Measurements from ENCODE around the gene MAPK1.
A peak's percentile ranks its signal among the peaks of the same experiment; 100 is the strongest.
"Not testable (repeated sequence)": the region's sequence is repeated elsewhere in the genome, so short reads cannot be mapped to it uniquely, and the experiment has no call there.

The MAPK1 gene

DNA sequence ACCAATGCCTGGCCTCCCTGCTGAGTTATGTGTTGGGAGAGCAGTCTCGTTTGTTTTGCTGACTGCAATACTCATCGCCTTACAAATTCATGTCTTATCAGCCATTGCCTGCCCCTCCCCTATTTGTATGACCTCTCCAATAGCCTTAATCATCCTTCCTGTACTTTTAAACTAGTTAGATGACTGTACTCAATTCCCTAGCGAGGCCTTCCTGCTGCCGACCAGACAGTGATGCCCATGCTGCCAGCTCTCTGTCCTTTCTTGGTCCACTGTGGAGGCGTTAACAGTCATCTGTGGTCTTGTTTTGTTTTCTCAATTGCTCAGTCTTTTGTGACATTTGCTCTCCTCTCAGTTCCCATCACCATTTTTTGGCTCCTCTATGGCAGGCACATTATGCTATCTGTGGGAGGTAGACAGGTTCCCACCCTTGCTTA, 111.6 kb downstream of the MAPK1 start:
- no peak for DNase-seq (ENCODE audit: low read depth, low spot score)

DNA sequence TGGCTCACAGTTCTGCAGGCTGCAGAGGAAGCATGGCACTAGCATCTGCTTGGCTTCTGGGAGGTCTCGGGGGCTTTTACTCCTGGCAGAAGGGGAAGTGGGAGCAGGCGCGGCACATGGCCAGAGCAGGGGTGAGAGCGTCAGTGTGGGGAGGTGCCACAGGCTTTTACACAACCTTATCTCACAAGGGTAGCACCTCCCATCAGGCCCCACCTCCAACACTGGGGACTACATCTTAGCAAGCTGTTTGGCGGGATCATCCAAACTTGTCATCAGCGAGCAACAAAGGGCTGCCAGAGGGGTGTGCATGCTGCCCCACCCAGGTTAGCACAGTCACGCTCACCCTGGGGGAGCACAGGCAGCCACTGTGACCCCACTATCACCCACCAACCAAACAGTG, 112.9 kb downstream of the MAPK1 start:
- DNase-seq (ENCODE audit: low read depth, low spot score) = no peak

DNA sequence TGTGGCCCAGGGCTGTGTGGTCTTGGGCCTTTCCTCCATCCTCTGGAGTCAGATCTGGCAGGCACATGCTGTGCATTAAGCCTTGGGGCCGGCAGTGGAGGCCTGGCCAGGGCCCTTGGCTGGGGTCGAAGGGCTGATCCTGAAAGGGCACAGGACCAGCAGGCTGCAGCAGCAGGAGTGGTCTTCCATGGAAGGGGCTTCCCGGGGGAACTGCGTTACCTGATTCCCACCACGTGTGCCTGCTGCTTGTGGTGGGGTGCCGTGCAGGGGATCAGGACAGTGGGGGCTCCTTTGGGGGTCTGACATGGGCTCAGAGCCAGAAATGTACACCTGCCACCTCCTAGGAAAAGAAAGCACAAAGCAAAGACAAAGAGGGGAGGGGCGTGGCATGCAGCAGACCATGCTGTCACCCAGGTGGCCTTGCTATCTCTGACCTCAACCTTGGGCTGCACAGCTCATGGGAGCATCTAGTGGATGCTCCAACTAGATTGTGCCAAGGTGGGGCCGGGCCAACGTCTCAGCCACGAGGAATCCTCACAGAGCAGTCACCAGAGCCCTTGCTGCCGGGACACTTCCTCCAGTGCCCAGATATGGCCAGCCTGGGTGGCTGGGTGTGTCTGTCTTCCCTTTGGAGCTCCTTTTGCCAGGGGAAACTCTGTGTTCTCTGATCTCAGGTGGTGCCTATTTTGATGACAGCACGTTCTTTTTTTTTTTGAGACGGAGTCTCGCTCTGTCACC, 113.9 kb downstream of the MAPK1 start:
- DNase-seq (ENCODE audit: low read depth, low spot score) = no peak

DNA sequence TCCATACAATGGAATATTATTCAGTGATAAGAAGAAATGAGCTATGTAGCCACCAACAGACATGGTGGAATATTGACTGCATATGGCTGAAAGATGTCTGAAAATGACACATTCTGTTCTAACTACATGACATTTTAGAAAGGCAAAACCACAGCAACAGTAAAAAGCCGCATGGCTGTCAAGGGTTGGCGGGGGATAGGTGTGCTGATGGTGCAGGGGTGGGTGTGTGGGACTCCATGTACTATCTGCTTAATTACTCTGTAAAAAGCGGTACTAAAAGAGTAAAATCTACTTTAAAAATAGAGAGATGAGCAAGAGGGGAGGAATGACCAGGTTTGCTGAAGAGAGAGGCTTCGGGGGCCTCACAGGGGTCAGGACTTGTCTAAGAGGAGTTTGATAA, 115.2 kb downstream of the MAPK1 start:
- DNase-seq (ENCODE audit: low read depth, low spot score) = no peak

DNA sequence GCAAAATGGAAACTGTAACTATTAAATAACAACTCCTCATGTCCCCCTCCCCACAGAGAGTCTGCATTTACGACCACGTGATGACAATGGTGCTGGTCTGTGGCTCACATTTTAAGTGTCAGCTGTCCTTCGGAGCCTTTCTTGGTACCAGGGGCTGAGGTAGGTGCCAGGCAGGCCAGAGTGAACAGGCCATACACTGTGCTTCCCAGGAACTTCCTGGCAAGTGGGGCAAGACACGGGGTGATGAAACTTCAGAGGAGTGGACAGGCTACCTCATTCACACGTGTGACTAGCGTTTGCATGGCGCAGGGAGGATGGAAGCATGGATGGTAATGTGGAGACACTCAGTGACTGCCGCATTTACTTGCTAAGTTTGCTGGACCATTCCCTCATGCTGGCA, 121.5 kb downstream of the MAPK1 start:
- DNase-seq (ENCODE audit: low read depth, low spot score) = no peak

DNA sequence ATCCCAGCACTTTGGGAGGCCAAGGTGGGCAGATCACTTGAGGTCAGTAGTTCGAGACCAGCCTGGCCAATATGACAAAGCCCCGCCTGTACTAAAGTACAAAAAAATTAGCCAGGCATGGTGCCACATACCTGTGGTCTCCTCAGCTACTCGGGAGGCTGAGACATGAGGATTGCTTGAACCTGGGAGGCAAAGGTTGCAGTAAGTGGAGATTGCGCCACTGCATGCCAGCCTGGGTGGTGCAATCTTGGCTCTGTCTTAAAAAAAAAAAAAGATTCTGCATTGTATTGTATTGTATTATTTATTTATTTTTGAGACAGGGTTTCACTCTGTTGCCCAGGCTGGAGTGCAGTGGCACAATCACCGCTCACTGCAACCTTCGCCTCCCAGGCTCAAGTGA, 122.5 kb downstream of the MAPK1 start:
- DNase-seq (ENCODE audit: low read depth, low spot score) = not testable (repeated sequence)

DNA sequence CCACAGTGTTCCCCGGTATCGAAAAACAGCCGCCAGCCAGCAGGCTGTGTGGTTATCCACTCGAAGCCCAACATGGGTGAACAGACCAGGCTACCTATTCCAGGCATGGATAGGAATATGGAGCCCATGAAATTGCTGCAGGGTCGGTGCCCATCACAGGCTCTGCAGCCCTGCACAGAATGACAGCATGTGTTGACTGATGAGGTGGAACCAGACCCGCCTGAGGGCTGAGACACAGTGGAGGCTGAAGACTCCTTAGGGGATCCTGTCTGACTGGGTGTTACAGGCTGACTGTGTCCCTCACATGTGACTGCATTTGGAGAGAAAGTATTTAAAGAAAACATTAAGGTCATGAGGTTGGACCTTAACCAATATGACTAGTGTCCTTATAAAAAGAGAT, 125.7 kb downstream of the MAPK1 start:
- no peak for DNase-seq (ENCODE audit: low read depth, low spot score)

DNA sequence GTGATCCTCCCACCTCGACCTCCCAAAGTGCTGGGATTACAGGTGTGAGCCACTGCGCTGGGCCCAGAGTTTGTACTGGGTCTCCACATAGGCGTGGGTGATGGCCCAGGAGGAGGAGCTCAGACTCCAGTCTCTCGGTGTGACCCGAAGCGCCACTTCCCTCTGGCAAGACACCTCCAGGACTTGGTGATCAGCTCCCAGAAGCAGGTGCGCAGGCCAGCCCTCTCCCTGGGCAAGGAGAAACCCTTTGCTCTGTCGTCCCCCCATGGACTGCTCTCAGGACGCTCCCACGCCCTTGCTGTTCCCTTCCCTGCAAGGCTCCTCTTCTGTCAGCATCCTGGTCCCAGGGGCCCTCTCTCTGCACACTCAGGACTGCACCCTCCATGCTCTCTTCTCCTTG, 126.4 kb downstream of the MAPK1 start:
- no peak for DNase-seq (ENCODE audit: low read depth, low spot score)

DNA sequence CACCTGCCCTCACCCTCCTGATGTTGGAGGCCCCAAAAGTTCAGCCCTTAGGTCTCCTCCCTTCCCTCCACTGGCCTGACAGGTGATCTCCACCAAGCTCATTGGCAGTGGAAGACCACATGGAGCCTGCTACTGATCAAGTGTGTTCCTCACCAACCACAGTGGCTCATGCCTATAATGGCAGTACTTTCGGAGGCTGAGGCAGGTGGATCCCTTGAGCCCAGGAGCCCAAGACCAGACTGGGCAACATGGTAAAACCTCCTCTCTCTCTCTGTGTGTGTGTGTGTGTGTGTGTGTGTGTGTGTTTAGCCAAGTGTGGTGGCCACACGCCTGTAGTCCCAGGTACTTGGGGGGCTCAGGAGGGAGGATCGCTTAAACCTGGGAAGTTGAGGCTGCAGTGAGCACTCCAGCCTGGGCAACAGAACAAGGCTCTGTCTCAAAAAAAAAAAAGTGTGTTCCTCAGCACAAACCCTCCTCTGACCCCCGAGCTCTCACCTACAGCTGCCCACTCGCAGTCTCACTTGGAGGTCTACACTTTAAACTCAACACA, 127.5 kb downstream of the MAPK1 start:
- DNase-seq (ENCODE audit: low read depth, low spot score) = no peak

DNA sequence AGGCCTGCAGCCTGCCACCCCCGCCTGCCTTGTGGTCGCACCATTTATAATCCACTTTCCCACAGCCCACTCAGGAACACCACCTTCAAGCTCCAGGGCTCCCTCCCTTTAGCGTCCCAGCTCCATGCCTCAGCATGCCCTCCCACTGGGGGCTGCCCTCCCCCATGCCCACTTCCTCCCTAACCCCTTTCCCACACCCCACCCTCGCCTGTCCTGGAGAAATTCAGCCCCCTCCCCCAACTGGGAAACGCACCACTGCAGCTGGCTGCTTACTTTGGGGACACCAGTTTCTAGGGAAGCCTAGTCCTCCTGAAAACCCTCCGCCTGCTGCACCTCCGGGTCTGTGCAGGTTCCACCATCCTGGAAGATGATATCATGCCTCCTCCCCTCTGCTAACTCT, 128.5 kb downstream of the MAPK1 start:
- no peak for DNase-seq (ENCODE audit: low read depth, low spot score)

DNA sequence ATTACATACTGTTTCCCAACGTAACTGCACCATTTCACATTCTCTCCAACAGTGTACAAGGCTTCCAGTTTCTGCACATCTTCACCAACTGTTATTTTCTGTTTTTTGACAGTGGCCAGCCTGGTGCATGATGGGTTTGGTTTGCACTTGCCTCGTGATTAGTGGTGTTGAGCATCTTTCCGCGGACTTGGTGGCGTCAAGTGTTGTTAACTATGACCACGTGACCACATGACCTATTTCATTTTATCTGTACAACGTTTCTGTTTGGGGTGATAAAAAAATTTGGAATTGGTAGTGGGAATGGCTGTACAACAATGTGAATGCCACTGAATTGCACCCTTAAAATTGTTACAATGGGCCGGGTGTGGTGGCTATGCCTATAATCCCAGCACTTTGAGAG, 129.4 kb downstream of the MAPK1 start:
- DNase-seq (ENCODE audit: low read depth, low spot score) = no peak

DNA sequence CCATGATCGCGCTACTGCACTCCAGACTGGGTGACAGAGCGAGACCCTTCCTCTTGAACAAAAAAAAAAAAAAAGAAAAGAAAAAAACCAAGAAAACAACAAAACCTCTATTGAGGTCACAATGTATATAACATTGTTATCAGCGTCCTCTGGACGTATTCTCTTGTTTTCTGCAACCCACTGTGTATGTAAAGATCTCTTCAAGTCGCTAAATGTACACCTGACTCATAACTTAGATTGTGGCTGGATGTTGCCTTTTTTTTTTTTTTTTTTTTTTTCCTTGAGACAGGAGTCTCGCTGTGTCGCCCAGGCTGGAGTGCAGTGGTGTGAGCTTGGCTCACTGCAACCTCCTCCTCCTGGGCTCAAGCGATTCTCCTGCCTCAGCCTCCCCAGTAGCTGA, 130.5 kb downstream of the MAPK1 start:
- no peak for DNase-seq (ENCODE audit: low read depth, low spot score)

DNA sequence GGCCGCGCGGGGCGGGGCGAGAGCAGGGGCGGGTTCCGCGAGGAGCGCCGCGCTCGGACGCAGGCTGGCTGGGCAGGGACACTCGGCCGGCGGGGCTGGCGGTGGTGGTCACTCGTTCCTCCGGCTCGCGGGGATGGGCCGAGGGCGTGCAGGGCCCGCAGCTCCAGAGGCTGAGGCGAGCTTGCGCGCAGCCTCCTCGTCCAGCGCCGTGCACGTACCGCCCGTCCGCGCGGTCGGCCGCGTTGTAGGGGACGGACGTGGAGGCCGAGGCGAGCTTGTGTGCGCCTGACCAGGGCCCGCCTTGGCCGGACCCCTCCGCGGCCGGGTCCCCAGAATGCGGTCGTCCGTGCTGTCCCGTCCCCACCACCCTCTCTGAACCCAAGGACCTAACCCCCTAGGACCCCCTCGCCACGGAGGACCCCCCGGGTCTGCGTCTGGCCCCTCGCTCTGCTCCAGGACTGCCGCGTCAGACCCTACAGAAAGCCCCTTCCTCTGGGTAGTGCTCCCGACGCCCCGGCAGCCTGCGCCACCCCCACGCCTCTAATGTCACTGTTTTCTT, 131.3 kb downstream of the MAPK1 start:
- DNase-seq (ENCODE audit: low read depth, low spot score) = no peak

DNA sequence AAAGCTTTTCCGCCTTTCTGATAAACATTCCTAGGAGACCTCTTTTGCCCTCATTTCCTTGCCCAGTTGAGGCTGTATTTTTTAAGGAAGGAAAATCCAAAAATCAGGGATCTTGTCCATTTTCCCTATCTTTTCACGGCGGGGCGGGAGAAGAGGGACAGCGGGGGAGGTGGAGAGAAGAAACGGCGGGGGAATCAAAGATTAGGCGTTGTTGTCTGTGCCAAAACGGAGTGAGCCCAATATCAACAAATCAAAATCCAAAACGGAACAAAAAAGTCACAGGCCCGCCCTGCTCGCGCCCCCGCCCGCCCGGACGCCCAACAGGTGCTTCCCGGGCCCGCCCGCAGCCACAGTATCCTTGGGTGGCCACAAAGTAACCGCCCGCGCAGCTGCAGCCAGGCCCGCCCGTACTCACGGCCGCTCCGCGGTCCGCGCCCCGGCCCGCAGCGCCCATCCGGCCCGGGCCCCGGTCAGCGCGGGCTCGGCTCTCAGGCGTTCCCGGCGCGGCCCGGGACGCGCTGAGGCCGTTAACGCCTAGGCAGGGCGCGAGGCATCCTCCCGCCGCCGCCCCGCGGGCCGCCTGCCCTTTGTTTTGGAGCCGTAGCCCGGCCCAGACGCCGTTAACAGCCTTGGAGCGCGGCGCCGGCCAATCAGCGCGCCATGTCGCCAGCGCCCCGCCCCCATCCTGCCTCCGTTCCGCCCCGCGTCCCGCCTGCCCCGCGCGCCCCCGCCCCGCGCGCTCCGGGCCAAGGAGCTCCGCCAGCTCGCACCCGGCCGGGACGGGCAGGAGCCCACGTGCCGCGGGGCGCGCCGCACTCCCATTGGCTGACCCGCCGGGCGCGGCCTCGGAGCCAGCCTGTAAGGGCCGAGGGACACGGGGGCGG, 132.0 kb downstream of the MAPK1 start, which contains the start of gene YPEL1:
YPEL1 (minus strand) TSS at position 595 of the 884 bp plus-strand sequence. CDS start 25,050 bp downstream, outside the sequence.
- peak; percentile 85 for DNase-seq (ENCODE audit: low read depth, low spot score)

DNA sequence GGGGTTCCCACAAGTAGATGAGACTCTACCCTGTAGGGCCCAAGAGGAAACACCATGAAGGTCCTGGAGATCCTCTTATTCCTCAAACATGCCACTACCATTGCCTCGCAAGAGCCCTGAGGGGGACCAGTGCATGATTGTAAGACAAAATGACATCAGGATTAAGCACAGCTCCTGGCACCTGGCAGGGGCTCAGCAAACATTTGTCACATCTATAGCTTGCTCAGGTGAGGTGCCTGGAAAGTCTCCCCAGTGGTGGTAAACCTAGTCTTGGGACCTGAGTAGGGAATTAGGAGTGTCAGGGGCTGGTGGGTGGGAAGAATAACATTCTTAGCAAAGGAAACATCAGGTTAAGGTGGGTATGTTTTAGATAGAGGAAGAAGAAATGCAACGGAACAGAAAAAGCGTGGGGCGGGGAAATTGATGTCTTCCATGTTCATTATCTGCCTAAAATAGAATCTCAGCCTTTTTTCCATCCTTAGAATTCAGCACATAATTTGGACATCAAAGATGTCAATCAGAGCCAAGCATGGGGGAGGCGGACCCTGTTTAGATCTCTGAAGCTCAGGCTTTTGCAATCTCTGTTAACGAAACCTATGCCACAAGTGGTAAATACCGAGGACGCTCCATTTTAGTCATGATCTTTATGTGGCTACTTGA, 132.8 kb downstream of the MAPK1 start:
- DNase-seq (ENCODE audit: low read depth, low spot score) = no peak

DNA sequence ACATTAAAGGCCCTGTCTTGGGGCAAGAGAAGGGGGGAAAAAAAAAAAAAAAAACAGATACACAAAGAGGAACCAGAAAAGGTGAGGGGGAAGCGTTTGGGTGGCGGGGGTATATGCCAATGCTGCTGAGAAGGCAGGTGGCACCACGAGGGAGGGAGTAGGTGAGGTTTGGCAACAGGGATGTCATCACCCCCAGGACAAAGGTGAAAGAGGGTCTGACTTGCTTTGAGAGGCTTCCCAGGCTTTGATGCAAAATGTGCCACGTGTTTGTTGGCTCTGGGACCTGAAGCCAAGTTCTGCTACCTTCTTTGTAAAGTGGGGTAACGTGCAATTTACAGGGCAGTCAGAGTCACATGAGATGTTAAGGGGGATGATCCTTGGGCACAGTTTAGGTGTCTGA, 135.9 kb downstream of the MAPK1 start:
- DNase-seq (ENCODE audit: low read depth, low spot score) = no peak

DNA sequence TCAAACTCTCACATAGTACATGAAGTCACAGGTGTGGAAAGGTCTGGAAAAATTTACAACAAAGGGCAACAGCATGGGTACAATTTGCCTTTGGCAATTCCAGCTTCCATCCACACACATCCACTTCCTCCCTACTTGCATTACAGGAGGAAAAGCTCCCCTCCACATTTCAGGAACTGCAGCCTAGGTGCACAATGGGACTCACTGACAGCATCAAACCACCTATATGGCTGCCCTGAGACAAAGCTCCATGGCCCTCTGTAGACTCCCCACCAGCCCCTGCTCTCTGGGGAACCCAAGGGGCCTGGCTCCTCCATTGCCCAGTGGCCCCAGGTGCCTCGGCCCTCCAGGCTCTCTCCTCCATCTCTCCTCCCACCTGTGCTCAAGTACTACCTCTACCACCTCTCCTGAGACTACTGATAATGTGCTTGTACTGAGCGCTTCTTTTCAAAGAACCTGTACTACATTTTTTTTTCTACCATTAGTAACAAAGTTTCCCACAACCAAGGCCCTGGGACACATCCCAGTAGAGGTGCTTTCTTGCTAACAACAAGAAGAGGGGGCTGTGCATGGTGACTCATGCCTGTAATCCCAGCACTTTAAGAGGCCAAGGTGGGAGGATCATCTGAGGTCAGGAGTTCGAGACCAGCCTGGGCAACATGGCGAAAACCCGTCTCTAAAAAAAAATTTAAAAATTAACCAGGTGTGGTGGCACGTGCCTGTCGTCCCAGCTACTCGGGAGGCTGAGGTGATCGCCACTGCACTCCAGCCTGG, 136.7 kb downstream of the MAPK1 start:
- DNase-seq (ENCODE audit: low read depth, low spot score) = no peak

DNA sequence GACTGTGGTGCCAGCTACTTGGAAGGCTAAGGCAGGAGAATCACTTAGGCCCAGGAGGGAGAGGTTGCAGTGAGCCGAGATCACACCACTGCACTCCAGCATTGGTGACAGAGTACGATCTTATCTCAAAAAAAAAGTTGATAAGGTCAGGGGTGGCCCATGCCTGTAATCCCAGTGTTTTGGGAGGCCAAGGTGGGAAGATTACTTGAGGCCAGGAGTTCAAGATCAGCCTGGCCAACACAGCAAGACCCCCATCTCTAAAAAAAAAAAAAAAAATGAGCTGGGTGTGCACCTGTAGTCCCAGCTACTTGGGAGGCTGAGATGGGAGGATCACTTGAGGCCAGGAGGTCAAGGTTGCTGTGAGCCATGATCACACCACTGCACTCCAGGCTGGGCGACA, 138.3 kb downstream of the MAPK1 start:
- not testable (repeated sequence) for DNase-seq (ENCODE audit: low read depth, low spot score)

DNA sequence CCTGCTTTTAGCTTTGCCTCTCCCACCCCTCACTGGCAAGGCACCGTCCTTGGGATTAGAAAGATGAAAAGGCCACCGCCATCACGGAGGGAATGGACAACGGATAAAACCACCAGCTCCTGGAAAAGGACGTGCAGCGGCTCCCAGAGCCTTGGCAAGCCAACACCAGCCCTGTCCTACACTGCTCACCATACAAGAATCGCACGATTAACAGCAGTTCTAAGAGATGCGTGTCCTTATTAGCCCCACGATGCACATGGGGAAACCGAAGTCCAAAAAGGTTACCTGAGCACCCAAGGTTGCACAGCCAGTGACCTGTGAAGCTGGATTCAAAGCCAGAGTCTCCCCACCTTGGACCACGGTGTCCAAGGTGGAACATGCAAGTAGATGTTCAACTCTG, 139.2 kb downstream of the MAPK1 start:
- no peak for DNase-seq (ENCODE audit: low read depth, low spot score)

DNA sequence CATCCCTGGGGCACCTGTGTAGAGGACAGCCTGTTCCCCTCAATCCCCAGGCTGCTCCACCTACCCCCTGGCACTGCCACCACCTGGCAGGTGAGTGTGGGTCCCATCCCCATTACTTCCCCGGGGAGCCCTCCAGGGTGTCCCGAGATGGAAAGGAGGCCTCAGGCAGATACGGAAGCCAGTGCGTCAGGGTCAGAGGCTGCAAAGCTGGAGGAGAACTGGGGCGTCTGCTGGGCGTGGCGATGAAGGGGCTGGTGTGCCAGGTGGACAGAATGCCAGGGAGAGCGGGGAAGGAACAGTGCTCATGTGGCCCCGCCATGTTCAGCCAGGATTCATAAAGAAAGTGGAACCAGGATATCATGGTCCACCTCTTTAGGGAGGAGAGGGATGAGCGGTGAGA, 139.7 kb downstream of the MAPK1 start:
- no peak for DNase-seq (ENCODE audit: low read depth, low spot score)

DNA sequence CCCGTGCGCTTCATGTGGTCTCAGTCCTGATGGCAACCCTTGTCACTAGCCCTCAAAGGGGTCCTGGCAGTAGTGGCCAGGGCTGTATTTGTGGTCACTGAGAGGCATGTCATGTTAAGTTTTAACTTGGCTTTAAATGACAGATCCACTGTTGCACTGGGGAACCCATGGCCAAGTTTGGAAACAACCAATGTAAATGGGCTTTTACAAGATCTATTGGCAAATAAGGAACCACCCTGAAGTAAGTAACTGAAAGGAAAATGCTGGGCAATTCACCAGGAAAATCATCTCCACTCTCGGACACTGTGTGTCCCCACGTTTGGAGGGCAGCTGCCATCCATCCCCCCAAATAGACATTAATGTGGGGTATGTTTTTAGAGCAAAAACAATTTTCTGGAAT, 140.3 kb downstream of the MAPK1 start:
- no peak for DNase-seq (ENCODE audit: low read depth, low spot score)
